Neural progenitor cell (in vitro differentiated cells): ENCODE results near the gene HEG1. TPM values are rescaled to one million over a fixed set of nuclear protein-coding genes. Genes with fewer than 3 reads are reported as not detected.

Source experiments
- DNase-seq: peaks from one replicate; pipeline ENCODE4 v3.0.0-alpha.2; 2016; ENCODE audit warnings: low spot score
- H2AFZ ChIP-seq: fragments of 200-600 bp; sonication (generic); replicated peaks from 2 replicates; pipeline ENCODE4 v1.6.1; 2016; ENCODE audit warnings: antibody characterized with exemption
- H3F3A ChIP-seq: fragments of 200-600 bp; sonication (generic); 2 replicates; pipeline ENCODE4 v1.6.1; 2016; ENCODE audit warnings: antibody characterized with exemption, low read depth
- H3K27ac ChIP-seq: fragments of 200-600 bp; sonication (generic); 2 replicates; pipeline ENCODE4 v1.5.1; 2016; ENCODE audit warnings: mild to moderate bottlenecking
- H3K27me3 ChIP-seq: fragments of 200-600 bp; sonication (generic); 2 replicates; pipeline ENCODE4 v1.6.1; 2016; ENCODE audit warnings: mild to moderate bottlenecking, moderate library complexity
- H3K36me3 ChIP-seq: fragments of 200-600 bp; sonication (generic); 2 replicates; pipeline ENCODE4 v1.5.1; 2016
- H3K4me1 ChIP-seq: fragments of 200-600 bp; sonication (generic); 2 replicates; pipeline ENCODE4 v1.6.1; 2016; ENCODE audit warnings: mixed run types
- H3K4me2 ChIP-seq: fragments of 200-600 bp; sonication (generic); 2 replicates; pipeline ENCODE4 v1.6.1; 2016
- H3K4me3 ChIP-seq: fragments of 200-600 bp; sonication (generic); 2 replicates; pipeline ENCODE4 v1.5.1; 2016
- H3K79me2 ChIP-seq: fragments of 200-600 bp; sonication (generic); 2 replicates; pipeline ENCODE4 v1.6.1; 2016; ENCODE audit warnings: low read depth
- H3K9ac ChIP-seq: fragments of 200-600 bp; sonication (generic); 2 replicates; pipeline ENCODE4 v1.6.1; 2016
- H3K9me3 ChIP-seq: fragments of 200-600 bp; sonication (generic); 2 replicates; pipeline ENCODE4 v1.5.1; 2016; ENCODE audit warnings: low read depth
- H4K20me1 ChIP-seq: fragments of 200-600 bp; sonication (generic); 2 replicates; pipeline ENCODE4 v1.6.1; 2016; ENCODE audit warnings: low read depth
- H3K27ac Mint-ChIP-seq: 3 replicates; pipeline ENCODE4 v1.8.0; 2021; ENCODE audit warnings: mixed read lengths
- H3K27me3 Mint-ChIP-seq: 2 replicates; pipeline ENCODE4 v1.8.0; 2022; ENCODE audit warnings: low read depth, mild to moderate bottlenecking, inconsistent platforms, moderate library complexity, mixed read lengths; ENCODE audit not compliant: insufficient read depth
- H3K36me3 Mint-ChIP-seq: 3 replicates; pipeline ENCODE4 v1.8.0; 2021; ENCODE audit warnings: mixed read lengths
- H3K4me1 Mint-ChIP-seq: 3 replicates; pipeline ENCODE4 v1.8.0; 2021; ENCODE audit warnings: mixed read lengths
- H3K4me3 Mint-ChIP-seq: 3 replicates; pipeline ENCODE4 v1.8.0; 2021; ENCODE audit warnings: mild to moderate bottlenecking, moderate library complexity, mixed read lengths
- H3K9me3 Mint-ChIP-seq: 3 replicates; pipeline ENCODE4 v1.8.0; 2020; ENCODE audit warnings: mixed read lengths
- CTCF ChIP-seq: fragments of 200-600 bp; sonication (generic); IDR thresholded peaks from 2 replicates; pipeline ENCODE4 v1.5.1; 2017; ENCODE audit warnings: antibody characterized with exemption, mild to moderate bottlenecking
- EZH2 ChIP-seq: fragments of 200-600 bp; sonication (generic); IDR thresholded peaks from 2 replicates; pipeline ENCODE4 v1.6.1; 2017; ENCODE audit warnings: antibody characterized with exemption, mild to moderate bottlenecking, moderate library complexity
- EZH2phosphoT487 ChIP-seq: fragments of 200-600 bp; sonication (generic); IDR thresholded peaks from 2 replicates; pipeline ENCODE4 v1.6.1; 2017; ENCODE audit warnings: antibody characterized with exemption
- total RNA-seq: library from RNA; depleted of rRNA; stranded (reverse); fragments of >200 nt; gene quantifications from 2 replicates; pipeline ENCODE4 v1.2.3, GENCODE V29; 2015; ENCODE audit warnings: low replicate concordance

HEG1 gene
- total RNA-seq, 1 donor from 2014 or later: 11.4 TPM

GRCh38 chr3:125090649-125091048 lies 34.9 kb upstream of the HEG1 start:
- no peaks in the 10 kb centered on the region for H3K36me3 ChIP-seq
- H3K27me3 ChIP-seq: no peaks in the 10 kb centered on the region
- H4K20me1 ChIP-seq: no peaks in the 10 kb centered on the region
- H3K4me3 ChIP-seq: no peak overlapping the region
- H3K9me3 ChIP-seq: no peaks in the 10 kb centered on the region
- no peak overlapping the region for H3K27ac ChIP-seq
- no peak overlapping the region for H3K9ac ChIP-seq
- no peak for DNase-seq
- H3F3A ChIP-seq: no peaks in the 10 kb centered on the region
- H3K36me3 Mint-ChIP-seq: no peaks in the 10 kb centered on the region
- H3K4me2 ChIP-seq: no peak overlapping the region
- H3K27ac Mint-ChIP-seq: no peak overlapping the region
- H3K4me3 Mint-ChIP-seq: no peak overlapping the region
- no peaks in the 10 kb centered on the region for H3K4me1 ChIP-seq
- no peak overlapping the region for H2AFZ ChIP-seq
- H3K27me3 Mint-ChIP-seq: peaks cover 2% of the 10 kb centered on the region
- H3K9me3 Mint-ChIP-seq: peaks cover 3% of the 10 kb centered on the region
- no peak for TF ChIP-seq CTCF
- TF ChIP-seq EZH2: no peak
- TF ChIP-seq EZH2phosphoT487: no peak
- H3K4me1 Mint-ChIP-seq: peaks cover 16% of the 10 kb centered on the region
- H3K79me2 ChIP-seq: no peaks in the 10 kb centered on the region

GRCh38 chr3:125087768-125088391 lies 32.1 kb upstream of the HEG1 start:
- H4K20me1 ChIP-seq: no peaks in the 10 kb centered on the region

GRCh38 chr3:125085166-125085565 lies 29.4 kb upstream of the HEG1 start:
- H3K4me3 Mint-ChIP-seq: no peak overlapping the region
- no peaks in the 10 kb centered on the region for H3K9me3 ChIP-seq

More at GRCh38 chr3:125087768-125088391, 32.1 kb upstream of the HEG1 start:
- Histone ChIP-seq H3K4me3 (no peak overlapping the region), H3F3A (no peaks in the 10 kb centered on the region), H3K4me1 (no peaks in the 10 kb centered on the region), H3K4me2 (no peak overlapping the region), H3K9ac (no peak overlapping the region), H3K27ac (no peak overlapping the region), H3K9me3 (no peaks in the 10 kb centered on the region), H3K79me2 (no peaks in the 10 kb centered on the region), H3K36me3 (no peaks in the 10 kb centered on the region), H2AFZ (no peak overlapping the region), H3K27me3 (no peaks in the 10 kb centered on the region)
- TF ChIP-seq CTCF (no peak), EZH2phosphoT487 (no peak), EZH2 (no peak)
- peaks cover 3% of the 10 kb centered on the region for H3K9me3 Mint-ChIP-seq
- H3K27ac Mint-ChIP-seq: no peak overlapping the region
- no peak overlapping the region for H3K4me3 Mint-ChIP-seq
- H3K4me1 Mint-ChIP-seq: peaks cover 16% of the 10 kb centered on the region
- H3K27me3 Mint-ChIP-seq: peaks cover 2% of the 10 kb centered on the region
- no peak for DNase-seq
- peaks cover 2% of the 10 kb centered on the region for H3K36me3 Mint-ChIP-seq

More at GRCh38 chr3:125085166-125085565, 29.4 kb upstream of the HEG1 start:
- Histone ChIP-seq H3K79me2 (no peaks in the 10 kb centered on the region), H3K9ac (no peak overlapping the region), H3K27me3 (no peaks in the 10 kb centered on the region), H3K4me2 (no peak overlapping the region), H3F3A (no peaks in the 10 kb centered on the region), H4K20me1 (no peaks in the 10 kb centered on the region), H3K4me3 (no peak overlapping the region), H2AFZ (no peak overlapping the region), H3K36me3 (no peaks in the 10 kb centered on the region), H3K4me1 (no peaks in the 10 kb centered on the region), H3K27ac (no peak overlapping the region)
- Mint-ChIP-seq H3K36me3 (peaks cover 2% of the 10 kb centered on the region), H3K27me3 (peaks cover 4% of the 10 kb centered on the region), H3K4me1 (peaks cover 19% of the 10 kb centered on the region), H3K9me3 (peaks cover 1% of the 10 kb centered on the region), H3K27ac (no peak overlapping the region)
- TF ChIP-seq CTCF (no peak), EZH2 (no peak), EZH2phosphoT487 (no peak)
- DNase-seq: no peak
